K562 (cell line): ENCODE results near the gene SCP2. TPM values are rescaled to one million over a fixed set of nuclear protein-coding genes. Genes with fewer than 3 reads are reported as not detected.

ENCODE experiments used
- ATAC-seq: fragments of 200-7000 bp; cut with Tn5 transposase; 3 replicates; pipeline ENCODE4 v1.9.1; 2020; ENCODE audit warnings: moderate library complexity
- BruUV-seq: library from RNA; stranded (reverse); fragments of 400-500 nt; replicated peaks from 2 replicates; lab custom pipeline; 2021; lab: Mats Ljungman, UMichigan
- CTCF ChIA-PET: fragments of 300-600 bp; formaldehyde crosslinking; extraction: SDS; loops from one replicate; lab custom pipeline; 2021; ENCODE audit warnings: low intra/inter-chr PET ratio; lab: Yijun Ruan, JAX
- POLR2A ChIA-PET: fragments of 300-600, 350-650 bp; sonication (Branson Sonifier 250); formaldehyde crosslinking; extraction: SDS; loops from one replicate; lab custom pipeline; 2021; ENCODE audit warnings: antibody characterized with exemption, inconsistent platforms; lab: Yijun Ruan, JAX
- DNase-seq, 4 experiments: peaks; one replicate each; pipeline versions ENCODE4 v3.0.0 to v3.0.0-alpha.2; 2011 to 2018; ENCODE audit warnings: low spot score in 3 of 4, mixed read lengths in 3 of 4; ENCODE audit errors: extremely low read depth in 1 of 4
- FAIRE-seq: peaks from 2 replicates; lab custom pipeline; 2011; peaks lifted over from hg19 to GRCh38; lab: Jason Lieb, UNC
- H2AFZ ChIP-seq: 2 replicates; pipeline ENCODE4 v1.6.0; 2011; ENCODE audit warnings: low read depth, low read length, control low read depth, inconsistent platforms
- H3K27ac ChIP-seq: fragments of 200-600 bp; 3 replicates; pipeline ENCODE4 v1.8.0; 2011; ENCODE audit warnings: low read depth, mild to moderate bottlenecking, control low read depth, inconsistent platforms, low read length, moderate library complexity, mixed read lengths; ENCODE audit errors: extremely low read depth
- H3K27me3 ChIP-seq, 2 experiments: fragments of 300-600 bp in 1 of 2; 2 replicates in 1 of 2; 3 replicates in 1 of 2; pipeline versions ENCODE4 v1.6.0 to v1.8.0; 2011; ENCODE audit warnings: inconsistent platforms in 2 of 2, low read length in 2 of 2, mild to moderate bottlenecking in 1 of 2, mixed read lengths in 1 of 2, moderate library complexity in 1 of 2; ENCODE audit not compliant: control insufficient read depth in 2 of 2, insufficient read depth in 2 of 2
- H3K36me3 ChIP-seq: fragments of 300-600 bp; 3 replicates; pipeline ENCODE4 v1.8.0; 2011; ENCODE audit warnings: mild to moderate bottlenecking, low read length, inconsistent platforms; ENCODE audit not compliant: control insufficient read depth, insufficient read depth
- H3K4me1 ChIP-seq, 2 experiments: fragments of 200-600 bp in 1 of 2; replicated peaks in 1 of 2; 2 replicates in 1 of 2; 3 replicates in 1 of 2; pipeline versions ENCODE4 v1.5.1 to v1.8.0; 2011; ENCODE audit warnings: inconsistent platforms in 2 of 2, low read length in 2 of 2, mild to moderate bottlenecking in 1 of 2, mixed read lengths in 1 of 2, moderate library complexity in 1 of 2; ENCODE audit not compliant: control insufficient read depth in 2 of 2, insufficient read depth in 2 of 2
- H3K4me2 ChIP-seq: 2 replicates; pipeline ENCODE4 v1.6.1; 2011; ENCODE audit warnings: low read length, control low read depth, inconsistent platforms, mixed read lengths; ENCODE audit not compliant: insufficient read depth
- H3K4me3 ChIP-seq: fragments of 200-600 bp; sonication (generic), shearing (Covaris generic); 2 replicates; pipeline ENCODE4 v1.5.1; 2016; ENCODE audit warnings: control low read depth, inconsistent platforms
- H3K79me2 ChIP-seq: fragments of 200-600 bp; 3 replicates; pipeline ENCODE4 v1.8.0; 2011; ENCODE audit warnings: low read length, inconsistent platforms; ENCODE audit not compliant: control insufficient read depth, insufficient read depth
- H3K9ac ChIP-seq, 2 experiments: 2 replicates each; pipeline versions ENCODE4 v1.6.0 to v1.6.1; 2011; ENCODE audit warnings: low read depth in 2 of 2, low read length in 2 of 2, control low read depth in 1 of 2, inconsistent platforms in 1 of 2, mild to moderate bottlenecking in 1 of 2, mixed read lengths in 1 of 2; ENCODE audit not compliant: insufficient read depth in 1 of 2
- H3K9me1 ChIP-seq: one replicate; pipeline ENCODE4 v1.6.0; 2011; ENCODE audit warnings: inconsistent platforms, mild to moderate bottlenecking, low read length, moderate library complexity; ENCODE audit not compliant: control insufficient read depth, insufficient read depth
- H3K9me3 ChIP-seq: replicated peaks from 2 replicates; pipeline ENCODE4 v1.5.1; 2011; ENCODE audit warnings: low read depth, low read length, inconsistent platforms; ENCODE audit not compliant: control insufficient read depth, insufficient read depth
- H4K20me1 ChIP-seq: replicated peaks from 2 replicates; pipeline ENCODE4 v1.6.1; 2011; ENCODE audit warnings: low read length, inconsistent platforms, mixed read lengths; ENCODE audit not compliant: control insufficient read depth, insufficient read depth
- SMAD2 ChIP-seq: fragments of 150-350 bp; IDR thresholded peaks from 2 replicates; pipeline ENCODE4 v1.6.1; 2014; ENCODE audit warnings: low read depth, mild to moderate bottlenecking, low read length
- ZBTB33 ChIP-seq: sonication (generic); formaldehyde crosslinking; IDR thresholded peaks from 2 replicates; pipeline ENCODE4 v1.8.1; 2023; ENCODE audit warnings: mild to moderate bottlenecking, missing genetic modification reagents
- WGBS: fragments of 100-300 bp; shearing (Covaris generic); methylation state at CpG from one replicate; pipeline ENCODE4 v1.1.6; 2016; ENCODE audit warnings: low coverage, mixed read lengths; ENCODE audit not compliant: insufficient coverage; ENCODE audit errors: missing lambda C conversion rate; 5-methylcytosine and 5-hydroxymethylcytosine counted together
- in situ Hi-C: fragments of 300-500 bp; cut with MboI; formaldehyde crosslinking; loops from 4 replicates; pipeline ENCODE4 v1.15.0; 2018; ENCODE audit warnings: inconsistent platforms, mixed read lengths
- intact Hi-C: fragments of 100-400 bp; cut with micrococcal nuclease; formaldehyde crosslinking; loops from 2 replicates; pipeline ENCODE4 v1.14.2; 2022
- polyA plus RNA-seq, 8 experiments: library from polyadenylated mRNA; depleted of rRNA in 4 of 8; stranded (reverse) in 5 of 8; unstranded in 3 of 8; fragments of >200 nt; fragmentation: Nextera tagmentation in 2 of 8; fragmentation: Illumina TruSeq in 1 of 8; extraction: Ambion mirVana in 2 of 8; extraction: Trizol in 1 of 8; gene quantifications; 2 replicates each; pipeline versions ENCODE4 v1.2.1 to v1.2.3, GENCODE V29; 2011 to 2014; ENCODE audit warnings: inconsistent platforms in 1 of 8, missing spikeins in 1 of 8
- total RNA-seq, 7 experiments: library from RNA; depleted of rRNA in 6 of 7; stranded (reverse); fragments of >200 nt in 6 of 7; fragmentation: Illumina TruSeq in 2 of 7; extraction: Trizol in 2 of 7; gene quantifications; 2 replicates each; pipeline versions ENCODE4 v1.2.1 to v1.2.3, GENCODE V29; 2011 to 2021; ENCODE audit warnings: low replicate concordance in 1 of 7

SCP2 gene
- total and polyA plus RNA-seq, 9 of the 15 experiments (the other 6 are each of a cell fraction or from before 2014, with no cell fraction given), result 63.8 to 258 (median 106) TPM

- DNase-seq (no peak), ATAC-seq (no peak), FAIRE-seq (no peak)
- Histone ChIP-seq H3K27ac (no peak overlapping the region), H3K9me1 (no peaks in the 10 kb centered on the region), H3K4me3 (no peak overlapping the region), H4K20me1 (peaks cover 4% of the 10 kb centered on the region; the same call in 1 of the 2 replicates), H2AFZ (no peak overlapping the region), H3K9ac (no peak overlapping the region; a peak in 1 of 4 replicates), H3K79me2 (no peaks in the 10 kb centered on the region), H3K27me3 (peaks cover 0 to 41% of the 10 kb centered on the region in 2 experiments; a peak in 3 of 5 replicates), H3K4me1 (peaks cover 0 to 34% of the 10 kb centered on the region in 2 experiments; a peak in 3 of 5 replicates), H3K36me3 (no peaks in the 10 kb centered on the region), H3K4me2 (no peak overlapping the region), H3K9me3 (no peaks in the 10 kb centered on the region)
- ChIA-PET CTCF (no interaction called here), POLR2A (interaction anchor here (0.6 kb wide), 2 partner anchors 17 to 144 kb away, joined by 3 to 4 read pairs; no protein-coding TSS in a partner anchor)
- no TSS peak for BruUV-seq
- TF ChIP-seq ZBTB33, result 0 out of 2 replicates have a peak, but pooled peaks have one; percentile 28
- no peak for TF ChIP-seq SMAD2
- intact Hi-C loops (no loop called here), in situ Hi-C loops (loop anchor here (5.0 kb wide), 1 partner anchor 44 kb away; no protein-coding TSS in a partner anchor)
- 56% methylated on average over 44 of the region's 46 CpGs for WGBS
Measured at GRCh38 chr1:53078333-53079101, 151.4 kb downstream of the SCP2 start.
